Caco-2 (cell line): ENCODE data around the gene TJP3. TPM values are rescaled to one million over a fixed set of nuclear protein-coding genes. Genes with fewer than 3 reads are reported as not detected.

Source experiments
- BruUV-seq: library from RNA; stranded (reverse); fragments of 400-500 nt; replicated peaks from 2 replicates; lab custom pipeline; 2021; lab: Mats Ljungman, UMichigan
- CTCF ChIA-PET: fragments of 300-600 bp; sonication (Branson Sonifier 250); formaldehyde crosslinking; loops from one replicate; lab custom pipeline; 2022; ENCODE audit warnings: antibody characterized with exemption; lab: Charles Lee
- POLR2A ChIA-PET: fragments of 300-600 bp; sonication (Branson Sonifier 250); formaldehyde crosslinking; loops from one replicate; lab custom pipeline; 2022; ENCODE audit warnings: antibody characterized with exemption; lab: Charles Lee
- DNase-seq, 2 experiments: peaks; one replicate each; pipeline versions ENCODE4 v3.0.0 to v3.0.0-alpha.2; 2020 to 2022
- H3K27me3 ChIP-seq: replicated peaks from 2 replicates; pipeline ENCODE4 v1.6.0; 2011; ENCODE audit warnings: low read length; ENCODE audit not compliant: control insufficient read depth, insufficient read depth
- H3K36me3 ChIP-seq: 2 replicates; pipeline ENCODE4 v1.5.1; 2011; ENCODE audit warnings: low read length; ENCODE audit not compliant: control insufficient read depth, insufficient read depth
- H3K4me1 ChIP-seq: fragments of 250-450 bp; sonication (Bioruptor Pico); 2 replicates; pipeline ENCODE4 v1.5.1; 2020; ENCODE audit warnings: mild to moderate bottlenecking
- H3K4me3 ChIP-seq: 2 replicates; pipeline ENCODE4 v1.5.1; 2011; ENCODE audit warnings: low read depth, mild to moderate bottlenecking, control low read depth, low read length
- H3K9me3 ChIP-seq: fragments of 250-450 bp; sonication (Bioruptor Pico); 2 replicates; pipeline ENCODE4 v1.5.1; 2020; ENCODE audit warnings: mild to moderate bottlenecking, moderate library complexity
- H3K27ac Mint-ChIP-seq: one replicate; pipeline ENCODE4 v1.8.0; 2022; ENCODE audit warnings: mixed read lengths; ENCODE audit not compliant: unreplicated experiment
- H3K27me3 Mint-ChIP-seq: one replicate; pipeline ENCODE4 v1.8.0; 2022; ENCODE audit warnings: mixed read lengths; ENCODE audit not compliant: insufficient read depth, unreplicated experiment
- H3K36me3 Mint-ChIP-seq: one replicate; pipeline ENCODE4 v1.8.0; 2022; ENCODE audit warnings: mild to moderate bottlenecking, mixed read lengths; ENCODE audit not compliant: insufficient read depth, unreplicated experiment
- H3K4me1 Mint-ChIP-seq: one replicate; pipeline ENCODE4 v1.8.0; 2022; ENCODE audit warnings: low read depth, mixed read lengths; ENCODE audit not compliant: unreplicated experiment
- H3K4me3 Mint-ChIP-seq: one replicate; pipeline ENCODE4 v1.8.0; 2022; ENCODE audit warnings: mild to moderate bottlenecking, moderate library complexity, mixed read lengths; ENCODE audit not compliant: unreplicated experiment
- H3K9me3 Mint-ChIP-seq: one replicate; pipeline ENCODE4 v1.8.0; 2022; ENCODE audit warnings: mixed read lengths; ENCODE audit not compliant: unreplicated experiment
- intact Hi-C: fragments of 100-400 bp; cut with micrococcal nuclease; formaldehyde crosslinking; loops from one replicate; pipeline ENCODE4 v1.10.0; 2022; ENCODE audit not compliant: unreplicated experiment
- total RNA-seq: library from RNA; stranded (reverse); gene quantifications from 2 replicates; pipeline ENCODE4 v1.2.3, GENCODE V29; 2022
- TF ChIP-seq, protein P1 (sequence below), 2 experiments: fragments of 200-600 bp in 1 of 2; IDR thresholded peaks; 1 replicate in 1 of 2; 2 replicates in 1 of 2; pipeline versions ENCODE4 v1.5.1 to v1.8.0; 2011 to 2022; ENCODE audit warnings: antibody characterized with exemption in 1 of 2, control low read depth in 1 of 2, inconsistent platforms in 1 of 2, low read depth in 1 of 2, low read length in 1 of 2, mild to moderate bottlenecking in 1 of 2, moderate library complexity in 1 of 2; ENCODE audit not compliant: insufficient read depth in 1 of 2, severe bottlenecking in 1 of 2, unreplicated experiment in 1 of 2

TJP3 gene
- total RNA-seq, 1 experiment from 2014 or later: 83.6 TPM

DNA sequence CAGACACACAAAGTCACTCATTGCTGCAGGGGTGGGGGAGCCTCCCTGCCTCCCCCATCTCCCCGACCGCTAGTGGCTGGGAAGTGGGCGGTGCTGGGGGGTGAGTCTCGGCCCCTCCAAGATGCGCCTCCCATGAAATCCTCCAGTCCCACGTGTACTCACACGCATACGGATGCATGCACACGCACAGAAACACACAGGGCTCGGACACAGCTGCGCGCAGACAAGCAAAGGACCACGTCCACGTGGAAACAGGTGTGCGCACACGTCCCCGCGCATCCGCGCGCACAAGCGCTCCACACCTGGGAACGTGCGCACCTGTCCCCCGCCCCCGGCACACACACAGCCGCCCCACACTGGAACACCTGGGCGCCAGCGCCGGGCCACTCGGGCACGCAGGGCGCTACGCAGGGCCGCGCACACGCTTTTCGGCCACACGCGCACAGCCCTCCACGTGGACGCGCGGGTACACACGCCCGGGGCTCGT lies 77.3 kb downstream of the TJP3 start:
- Histone ChIP-seq H3K9me3 (peaks cover 19% of the 10 kb centered on the region; the same call in 1 of the 2 replicates), H3K4me3 (peak overlapping the region; percentile 34), H3K4me1 (no peaks in the 10 kb centered on the region), H3K36me3 (no peaks in the 10 kb centered on the region), H3K27me3 (no peaks in the 10 kb centered on the region)
- ChIA-PET POLR2A (no interaction called here), CTCF (no interaction called here)
- no peaks in the 10 kb centered on the region for H3K4me1 Mint-ChIP-seq
- TF ChIP-seq, protein P1, sequence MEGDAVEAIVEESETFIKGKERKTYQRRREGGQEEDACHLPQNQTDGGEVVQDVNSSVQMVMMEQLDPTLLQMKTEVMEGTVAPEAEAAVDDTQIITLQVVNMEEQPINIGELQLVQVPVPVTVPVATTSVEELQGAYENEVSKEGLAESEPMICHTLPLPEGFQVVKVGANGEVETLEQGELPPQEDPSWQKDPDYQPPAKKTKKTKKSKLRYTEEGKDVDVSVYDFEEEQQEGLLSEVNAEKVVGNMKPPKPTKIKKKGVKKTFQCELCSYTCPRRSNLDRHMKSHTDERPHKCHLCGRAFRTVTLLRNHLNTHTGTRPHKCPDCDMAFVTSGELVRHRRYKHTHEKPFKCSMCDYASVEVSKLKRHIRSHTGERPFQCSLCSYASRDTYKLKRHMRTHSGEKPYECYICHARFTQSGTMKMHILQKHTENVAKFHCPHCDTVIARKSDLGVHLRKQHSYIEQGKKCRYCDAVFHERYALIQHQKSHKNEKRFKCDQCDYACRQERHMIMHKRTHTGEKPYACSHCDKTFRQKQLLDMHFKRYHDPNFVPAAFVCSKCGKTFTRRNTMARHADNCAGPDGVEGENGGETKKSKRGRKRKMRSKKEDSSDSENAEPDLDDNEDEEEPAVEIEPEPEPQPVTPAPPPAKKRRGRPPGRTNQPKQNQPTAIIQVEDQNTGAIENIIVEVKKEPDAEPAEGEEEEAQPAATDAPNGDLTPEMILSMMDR (IDR thresholded peaks at IDR 0.05; ENCODE audit: insufficient read depth in 1 of 2, low read depth in 1 of 2, low read length in 1 of 2, severe bottlenecking in 1 of 2, unreplicated experiment in 1 of 2): no peak
- H3K27ac Mint-ChIP-seq: no peak overlapping the region
- intact Hi-C loops: no loop called here
- no TSS peak for BruUV-seq
- no peak for DNase-seq
- no peaks in the 10 kb centered on the region for H3K36me3 Mint-ChIP-seq
- peak overlapping the region; percentile 22 for H3K4me3 Mint-ChIP-seq
- H3K27me3 Mint-ChIP-seq: peaks cover under 1% of the 10 kb centered on the region
- peaks cover 11% of the 10 kb centered on the region for H3K9me3 Mint-ChIP-seq

DNA sequence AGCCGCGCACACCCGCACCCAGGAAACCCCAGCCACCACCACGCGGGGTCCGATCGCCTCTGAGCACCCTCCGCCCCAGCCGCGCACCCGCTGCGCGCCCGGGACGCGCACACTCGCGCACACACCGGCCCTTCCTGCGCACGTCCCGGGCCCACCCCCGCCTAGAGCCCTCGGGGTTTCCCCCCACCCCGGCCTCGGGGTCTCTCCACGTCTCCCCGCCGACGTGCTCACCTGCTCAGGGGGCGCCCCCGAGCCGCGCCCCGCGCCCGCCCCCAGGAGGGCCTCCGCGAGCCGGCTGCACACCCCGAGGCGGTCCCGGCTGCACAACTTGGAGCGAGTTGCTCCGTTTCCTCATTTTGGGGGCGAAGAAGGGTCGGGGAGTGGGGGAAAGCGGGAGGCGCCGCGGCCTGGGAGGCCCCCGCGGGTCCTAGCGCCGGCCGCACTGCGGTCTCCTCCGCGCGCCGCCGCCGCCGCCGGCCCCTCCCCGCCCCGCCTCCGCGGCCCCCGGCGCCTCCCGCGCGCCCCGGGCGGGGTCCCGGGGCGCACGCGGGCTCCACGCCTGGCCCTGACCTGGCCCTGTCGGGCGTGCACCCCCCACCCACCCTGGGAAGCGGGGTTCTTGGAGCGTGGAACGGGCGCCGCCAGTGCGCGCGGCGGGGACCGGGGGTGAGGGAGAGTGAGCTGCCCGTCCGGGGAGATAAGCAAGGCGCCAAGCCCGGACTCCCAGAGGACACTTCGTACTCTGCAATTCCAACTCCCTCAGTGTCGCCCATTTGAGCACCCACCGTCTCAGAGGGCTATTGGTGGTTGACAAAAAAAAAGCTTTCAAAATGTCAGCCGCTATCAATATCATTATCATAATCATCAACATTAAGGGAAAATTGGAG lies 78.0 kb downstream of the TJP3 start, which contains the start of gene MATK:
Gene MATK, minus strand, starts transcription at position 444 of the 887 bp plus-strand sequence. CDS start 1,246 bp downstream, outside the sequence.
- Mint-ChIP-seq H3K36me3 (no peaks in the 10 kb centered on the region), H3K4me1 (no peaks in the 10 kb centered on the region), H3K9me3 (peaks cover 9% of the 10 kb centered on the region), H3K4me3 (peak within 1 kb of the TSS; percentile 22), H3K27me3 (peaks cover 3% of the 10 kb centered on the region), H3K27ac (no peak within 1 kb of the TSS)
- peak within 1 kb of the TSS; percentile 34 for H3K4me3 ChIP-seq
- TF ChIP-seq, protein P1 (IDR thresholded peaks at IDR 0.05; ENCODE audit: insufficient read depth in 1 of 2, low read depth in 1 of 2, low read length in 1 of 2, severe bottlenecking in 1 of 2, unreplicated experiment in 1 of 2): no peak
- H3K36me3 ChIP-seq: no peaks in the 10 kb centered on the region
- H3K9me3 ChIP-seq: peaks cover 15% of the 10 kb centered on the region; the same call in 1 of the 2 replicates
- intact Hi-C loops: no loop called here
- POLR2A ChIA-PET: no interaction called here
- no peaks in the 10 kb centered on the region for H3K4me1 ChIP-seq
- H3K27me3 ChIP-seq: no peaks in the 10 kb centered on the region
- CTCF ChIA-PET: no interaction called here
- no TSS peak for BruUV-seq
- DNase-seq: no peak

- Histone ChIP-seq H3K9me3 (no peaks in the 10 kb centered on the region), H3K4me1 (no peaks in the 10 kb centered on the region), H3K36me3 (no peaks in the 10 kb centered on the region), H3K4me3 (no peak overlapping the region), H3K27me3 (no peaks in the 10 kb centered on the region)
- Mint-ChIP-seq H3K9me3 (no peaks in the 10 kb centered on the region), H3K27me3 (peaks cover 6% of the 10 kb centered on the region), H3K27ac (no peak overlapping the region), H3K36me3 (no peaks in the 10 kb centered on the region), H3K4me1 (no peaks in the 10 kb centered on the region), H3K4me3 (no peak overlapping the region)
- no TSS peak for BruUV-seq
- TF ChIP-seq, protein P1 (IDR thresholded peaks at IDR 0.05; ENCODE audit: insufficient read depth in 1 of 2, low read depth in 1 of 2, low read length in 1 of 2, severe bottlenecking in 1 of 2, unreplicated experiment in 1 of 2): no peak
- no peak for DNase-seq
- intact Hi-C loops: no loop called here
- ChIA-PET POLR2A (no interaction called here), CTCF (interaction anchor here (0.7 kb wide), 2 partner anchors 28 to 33 kb away, joined by 3 to 4 read pairs; no protein-coding TSS in a partner anchor)
Measured at GRCh38 chr19:3788996-3789778, 81.0 kb downstream of the TJP3 start.
